H1 (cell line): ENCODE results near the gene SNTG2. TPM values are rescaled to one million over a fixed set of nuclear protein-coding genes. Genes with fewer than 3 reads are reported as not detected.

Source experiments
- CTCF ChIA-PET: fragments of 300-600 bp; sonication (Branson Sonifier 250); formaldehyde crosslinking; loops from one replicate; lab custom pipeline; 2021; ENCODE audit not compliant: partially characterized antibody; lab: Charles Lee
- POLR2A ChIA-PET: fragments of 300-600 bp; sonication (Branson Sonifier 250); formaldehyde crosslinking; loops from one replicate; lab custom pipeline; 2021; ENCODE audit warnings: inconsistent platforms; ENCODE audit not compliant: partially characterized antibody; lab: Charles Lee
- DNase-seq, 2 experiments: peaks; one replicate each; pipeline versions ENCODE4 v3.0.0 to v3.0.0-alpha.2; 2010 to 2022; ENCODE audit warnings: low spot score in 2 of 2, low read depth in 1 of 2, mixed read lengths in 1 of 2
- FAIRE-seq: peaks from 2 replicates; lab custom pipeline; 2011; peaks lifted over from hg19 to GRCh38; lab: Jason Lieb, UNC
- H2AFZ ChIP-seq: 2 replicates; pipeline ENCODE4 v1.8.1; 2012; ENCODE audit warnings: low read length, inconsistent platforms
- H2AK5ac ChIP-seq: 2 replicates; pipeline ENCODE4 v1.6.1; 2013; ENCODE audit warnings: low read depth, low read length
- H2BK120ac ChIP-seq: replicated peaks from 2 replicates; pipeline ENCODE3; 2013; ENCODE audit warnings: low read depth, low read length, inconsistent platforms
- H2BK12ac ChIP-seq: 2 replicates; pipeline ENCODE4 v1.6.1; 2013; ENCODE audit warnings: low read depth, low read length
- H2BK15ac ChIP-seq: 2 replicates; pipeline ENCODE4 v1.6.1; 2013; ENCODE audit warnings: low read length
- H2BK20ac ChIP-seq: 2 replicates; pipeline ENCODE4 v1.6.1; 2013; ENCODE audit warnings: low read length
- H2BK5ac ChIP-seq: 2 replicates; pipeline ENCODE4 v1.6.1; 2013; ENCODE audit warnings: low read depth, low read length
- H3K14ac ChIP-seq: 2 replicates; pipeline ENCODE4 v1.6.1; 2013; ENCODE audit warnings: inconsistent platforms; ENCODE audit not compliant: insufficient read length
- H3K18ac ChIP-seq: 2 replicates; pipeline ENCODE4 v1.6.1; 2013; ENCODE audit warnings: low read length; ENCODE audit errors: extremely low read depth
- H3K23ac ChIP-seq: 2 replicates; pipeline ENCODE4 v1.6.1; 2013; ENCODE audit warnings: inconsistent platforms; ENCODE audit not compliant: insufficient read length
- H3K23me2 ChIP-seq: 2 replicates; pipeline ENCODE4 v1.6.1; 2013; ENCODE audit warnings: low read depth, low read length
- H3K27ac ChIP-seq: 2 replicates; pipeline ENCODE4 v1.6.1; 2011; ENCODE audit warnings: low read depth, low read length, inconsistent platforms
- H3K27me3 ChIP-seq, 4 experiments: replicated peaks in 1 of 4; 1 replicate in 1 of 4; 2 replicates in 3 of 4; pipeline versions ENCODE4 v1.6.1 to v1.8.1; 2011 to 2013; ENCODE audit warnings: low read length in 3 of 4, mild to moderate bottlenecking in 3 of 4, inconsistent platforms in 2 of 4, mixed read lengths in 2 of 4, moderate library complexity in 1 of 4; ENCODE audit not compliant: control insufficient read depth in 3 of 4, insufficient read depth in 3 of 4; ENCODE audit errors: extremely low read depth in 1 of 4
- H3K36me3 ChIP-seq, 4 experiments: 2 replicates each; pipeline versions ENCODE4 v1.6.1 to v1.8.1; 2011 to 2013; ENCODE audit warnings: mild to moderate bottlenecking in 4 of 4, low read length in 3 of 4, moderate library complexity in 2 of 4, control low read depth in 1 of 4, inconsistent platforms in 1 of 4; ENCODE audit not compliant: insufficient read depth in 4 of 4, control insufficient read depth in 2 of 4
- H3K4ac ChIP-seq: replicated peaks from 2 replicates; pipeline ENCODE3; 2013; ENCODE audit warnings: low read length, low read depth, mixed read lengths, inconsistent platforms; ENCODE audit not compliant: insufficient read length
- H3K4me1 ChIP-seq, 4 experiments: replicated peaks in 1 of 4; 1 replicate in 1 of 4; 2 replicates in 3 of 4; pipeline versions ENCODE4 v1.6.1 to v1.8.1; 2011 to 2013; ENCODE audit warnings: low read length in 3 of 4, inconsistent platforms in 2 of 4, mixed read lengths in 1 of 4; ENCODE audit not compliant: insufficient read depth in 4 of 4, control insufficient read depth in 3 of 4
- H3K4me2 ChIP-seq, 2 experiments: 2 replicates each; pipeline versions ENCODE4 v1.6.1 to v1.8.1; 2011 to 2013; ENCODE audit warnings: low read depth in 2 of 2, low read length in 2 of 2, control low read depth in 1 of 2, inconsistent platforms in 1 of 2, mild to moderate bottlenecking in 1 of 2; ENCODE audit not compliant: insufficient read depth in 1 of 2
- H3K4me3 ChIP-seq, 4 experiments: fragments of 200-600, 300-600 bp in 1 of 4; sonication (generic), shearing (Covaris generic), sonication (Bioruptor Twin) in 1 of 4; 2 replicates each; pipeline versions ENCODE4 v1.5.1 to v1.8.1; 2011 to 2016; ENCODE audit warnings: low read length in 4 of 4, low read depth in 3 of 4, control low read depth in 2 of 4, inconsistent platforms in 2 of 4, mild to moderate bottlenecking in 2 of 4, mixed read lengths in 1 of 4, moderate library complexity in 1 of 4; ENCODE audit not compliant: insufficient read depth in 2 of 4; ENCODE audit errors: extremely low read depth in 1 of 4
- H3K56ac ChIP-seq: replicated peaks from 2 replicates; pipeline ENCODE3; 2013; ENCODE audit warnings: low read depth, mild to moderate bottlenecking, mixed read lengths, low read length, inconsistent platforms; ENCODE audit not compliant: insufficient read length
- H3K79me1 ChIP-seq: 2 replicates; pipeline ENCODE4 v1.6.1; 2013; ENCODE audit warnings: low read depth, low read length, control low read depth
- H3K79me2 ChIP-seq, 2 experiments: 2 replicates each; pipeline versions ENCODE4 v1.6.1 to v1.8.1; 2012 to 2013; ENCODE audit warnings: low read length in 2 of 2, mild to moderate bottlenecking in 2 of 2, inconsistent platforms in 1 of 2; ENCODE audit not compliant: insufficient read depth in 2 of 2, control insufficient read depth in 1 of 2
- H3K9ac ChIP-seq, 4 experiments: replicated peaks in 1 of 4; 1 replicate in 1 of 4; 2 replicates in 3 of 4; pipeline versions ENCODE4 v1.6.1 to v1.8.1; 2011 to 2013; ENCODE audit warnings: low read depth in 3 of 4, low read length in 3 of 4, control low read depth in 2 of 4, mild to moderate bottlenecking in 2 of 4, moderate library complexity in 2 of 4, inconsistent platforms in 1 of 4; ENCODE audit errors: extremely low read depth in 1 of 4
- H3K9me3 ChIP-seq, 2 experiments: 2 replicates each; pipeline versions ENCODE4 v1.6.1 to v1.8.1; 2012 to 2013; ENCODE audit warnings: mild to moderate bottlenecking in 2 of 2, moderate library complexity in 2 of 2, control low read depth in 1 of 2, inconsistent platforms in 1 of 2, low read depth in 1 of 2, low read length in 1 of 2, mixed read lengths in 1 of 2; ENCODE audit not compliant: insufficient read depth in 2 of 2
- H4K20me1 ChIP-seq, 2 experiments: replicated peaks in 1 of 2; 2 replicates each; pipeline versions ENCODE3 to v1.8.1; 2011 to 2013; ENCODE audit warnings: inconsistent platforms in 2 of 2, low read length in 2 of 2, mild to moderate bottlenecking in 1 of 2; ENCODE audit not compliant: insufficient read depth in 2 of 2, control insufficient read depth in 1 of 2
- H4K5ac ChIP-seq: 2 replicates; pipeline ENCODE4 v1.6.1; 2013; ENCODE audit warnings: low read length, low read depth, mixed read lengths, inconsistent platforms; ENCODE audit not compliant: insufficient read length
- H4K8ac ChIP-seq: 2 replicates; pipeline ENCODE4 v1.8.0; 2013; ENCODE audit warnings: mild to moderate bottlenecking, moderate library complexity, low read length, inconsistent platforms; ENCODE audit not compliant: insufficient read depth; ENCODE audit errors: extremely low read depth
- H4K91ac ChIP-seq: replicated peaks from 2 replicates; pipeline ENCODE3; 2013; ENCODE audit warnings: low read length, mixed read lengths, inconsistent platforms; ENCODE audit not compliant: insufficient read length
- ATF3 ChIP-seq: IDR thresholded peaks from 2 replicates; pipeline ENCODE4 v1.6.1; 2011; ENCODE audit warnings: low read depth, mild to moderate bottlenecking, low read length; ENCODE audit not compliant: insufficient read depth
- BCL11A ChIP-seq, 2 experiments: IDR thresholded peaks; one replicate each; pipeline ENCODE4 v1.6.1; 2011; ENCODE audit warnings: low read depth in 2 of 2, low read length in 2 of 2, mild to moderate bottlenecking in 2 of 2
- CBX5 ChIP-seq: fragments of 300-800, 300-1000 bp; sonication (generic); IDR thresholded peaks from 2 replicates; pipeline ENCODE4 v1.7.1; 2016; ENCODE audit warnings: antibody characterized with exemption, low read length, low read depth
- CHD2 ChIP-seq: IDR thresholded peaks from 2 replicates; pipeline ENCODE4 v1.6.1; 2012; ENCODE audit warnings: low read length, improper control_type of control experiment
- HDAC2 ChIP-seq, 2 experiments: fragments of 300-600 bp in 1 of 2; sonication (generic) in 1 of 2; IDR thresholded peaks; 2 replicates each; pipeline ENCODE4 v1.6.1; 2011 to 2012; ENCODE audit warnings: low read depth in 2 of 2, low read length in 2 of 2, mild to moderate bottlenecking in 2 of 2, moderate library complexity in 2 of 2, borderline replicate concordance in 1 of 2, inconsistent platforms in 1 of 2
- KDM4A ChIP-seq: IDR thresholded peaks from one replicate; pipeline ENCODE4 v1.7.1; 2012; ENCODE audit warnings: low read depth, mild to moderate bottlenecking, moderate library complexity, low read length, inconsistent platforms; ENCODE audit not compliant: severe bottlenecking
- POU5F1 ChIP-seq: IDR thresholded peaks from 2 replicates; pipeline ENCODE4 v1.6.1; 2011; ENCODE audit warnings: low read depth, mild to moderate bottlenecking, low read length, moderate library complexity
- RNF2 ChIP-seq: fragments of 200-900, 300-1000 bp; sonication (generic); IDR thresholded peaks from 2 replicates; pipeline ENCODE4 v1.7.1; 2016; ENCODE audit warnings: borderline replicate concordance, low read depth, mild to moderate bottlenecking, antibody characterized with exemption, low read length; ENCODE audit not compliant: poor library complexity, severe bottlenecking; ENCODE audit errors: missing control alignments
- YY1 ChIP-seq: IDR thresholded peaks from 2 replicates; pipeline ENCODE4 v1.6.1; 2011; ENCODE audit warnings: low read depth, mild to moderate bottlenecking, low read length
- WGBS, 2 experiments: shearing (Covaris generic) in 1 of 2; methylation state at CpG; one replicate each; pipeline versions ENCODE4 v1.1.6 to v1.1.7; 2013 to 2015; ENCODE audit warnings: low lambda C conversion rate in 2 of 2, mixed read lengths in 2 of 2, inconsistent platforms in 1 of 2, low coverage in 1 of 2, missing lambda C conversion rate in 1 of 2; ENCODE audit not compliant: insufficient replicate concordance in 2 of 2, insufficient coverage in 1 of 2, insufficient read length in 1 of 2; ENCODE audit errors: extremely low coverage in 1 of 2, missing lambda C conversion rate in 1 of 2; 5-methylcytosine and 5-hydroxymethylcytosine counted together
- polyA plus RNA-seq, 7 experiments: library from polyadenylated mRNA; depleted of rRNA in 3 of 7; stranded (reverse) in 5 of 7; unstranded in 2 of 7; fragments of >200 nt in 5 of 7; fragments of 200-250 nt in 2 of 7; gene quantifications; 1 replicate in 5 of 7; 2 replicates in 1 of 7; 4 replicates in 1 of 7; pipeline versions ENCODE4 v1.2.1 to v1.2.3, GENCODE V29; 2011 to 2013; ENCODE audit warnings: missing spikeins in 2 of 7, mixed read lengths in 2 of 7
- total RNA-seq: library from RNA; stranded (reverse); fragmentation: NEBNext Ultra II Directional; extraction: Animal tissue kit (Norgen Biotek cat#: 25700); gene quantifications from 2 replicates; pipeline ENCODE4 v1.2.1, GENCODE V29; 2021

The SNTG2 gene
- total and polyA plus RNA-seq, 2 of the 8 experiments (the other 6 are each of a cell fraction or from before 2014, with no cell fraction given): 6.6 to 18.1 TPM

- H2BK120ac ChIP-seq: no peak overlapping the region
- no peak overlapping the region for H3K9ac ChIP-seq
- no peak overlapping the region for H2BK20ac ChIP-seq
- no peak for FAIRE-seq
- H3K9me3 ChIP-seq: no peaks in the 10 kb centered on the region
- no peak for DNase-seq
- no peaks in the 10 kb centered on the region for H3K23me2 ChIP-seq
- no peak overlapping the region for H3K4ac ChIP-seq
- H3K27me3 ChIP-seq: no peaks in the 10 kb centered on the region
- H3K27ac ChIP-seq: no peak overlapping the region
- H2BK12ac ChIP-seq: no peak overlapping the region
- H3K23ac ChIP-seq: no peak overlapping the region
- H4K8ac ChIP-seq: no peak overlapping the region
- H3K4me2 ChIP-seq: no peak overlapping the region
- no peak overlapping the region for H2BK15ac ChIP-seq
- ChIA-PET CTCF (interaction anchor here (0.7 kb wide), 1 partner anchor 50 kb away, joined by 3 read pairs; no protein-coding TSS in a partner anchor), POLR2A (interaction anchor here (0.6 kb wide), 1 partner anchor 210 kb away, joined by 3 read pairs; no protein-coding TSS in a partner anchor)
- 84% methylated on average over 2 of the region's 2 CpGs; no CpG with 5 or more reads in 1 of the 2 experiments for WGBS, 2 experiments
- no peak overlapping the region for H4K91ac ChIP-seq
- no peaks in the 10 kb centered on the region; a peak in 1 of 8 replicates for H3K36me3 ChIP-seq
- no peak overlapping the region for H2BK5ac ChIP-seq
- H2AFZ ChIP-seq: no peak overlapping the region
- no peak overlapping the region for H3K56ac ChIP-seq
- no peak overlapping the region for H3K4me3 ChIP-seq
- peaks cover 6 to 8% of the 10 kb centered on the region in 2 experiments for H4K20me1 ChIP-seq
- no peaks in the 10 kb centered on the region for H3K4me1 ChIP-seq
- H4K5ac ChIP-seq: no peak overlapping the region
- H3K79me1 ChIP-seq: peaks cover 3% of the 10 kb centered on the region; the same call in 1 of the 2 replicates
- H3K18ac ChIP-seq: no peak overlapping the region
- TF ChIP-seq ATF3 (no peak), KDM4A (no peak), BCL11A (IDR thresholded peaks at IDR 0.05; ENCODE audit: low read depth in 2 of 2, low read length in 2 of 2) (no peak), POU5F1 (no peak), CHD2 (no peak), YY1 (no peak), CBX5 (no peak), RNF2 (no peak), HDAC2 (IDR thresholded peaks at IDR 0.05; ENCODE audit: borderline replicate concordance in 1 of 2, low read depth in 2 of 2, low read length in 2 of 2) (no peak)
- peaks cover 0 to 21% of the 10 kb centered on the region in 2 experiments; a peak in 2 of 4 replicates for H3K79me2 ChIP-seq
- H3K14ac ChIP-seq: no peak overlapping the region
- H2AK5ac ChIP-seq: no peak overlapping the region
Observed at GRCh38 chr2:1002350-1002749, 51.7 kb downstream of the SNTG2 start.
